NCI-H524 (cell line): ENCODE measurements around the gene ARID1B.
"Not testable (repeated sequence)": the region's sequence is repeated elsewhere in the genome, so short reads cannot be mapped to it uniquely, and the experiment has no call there.

Experiments used
- DNase-seq, 2 experiments: peaks; one replicate each; lab custom pipeline; 2025; lab: John Stamatoyannopoulos, UW

ARID1B gene

DNA sequence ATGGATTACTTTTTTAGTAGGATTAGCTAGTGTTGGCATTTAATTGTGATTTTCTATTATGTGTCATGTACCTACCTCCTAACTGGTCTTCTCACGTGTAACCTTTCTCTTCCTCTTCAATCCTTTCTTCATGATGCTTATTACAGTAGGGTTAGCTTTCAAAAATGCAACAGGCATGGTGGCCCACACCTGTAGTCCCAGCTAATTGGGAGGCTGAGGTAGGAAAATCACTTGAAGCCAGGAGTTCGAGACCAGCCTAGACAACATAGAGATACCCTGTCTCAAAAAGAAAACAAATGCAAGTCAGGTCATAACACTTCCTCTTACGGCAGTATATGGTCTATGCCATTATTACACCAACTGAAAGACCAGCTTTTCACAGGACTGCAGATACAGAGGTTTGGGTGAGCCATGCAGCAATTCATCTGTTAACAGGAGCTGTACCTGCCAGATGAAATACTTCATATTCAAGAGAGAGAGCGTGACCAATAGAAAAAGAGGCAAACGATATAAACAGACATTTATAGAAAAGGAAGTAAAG lies 351.1 kb downstream of the ARID1B start:
- no peak for DNase-seq

DNA sequence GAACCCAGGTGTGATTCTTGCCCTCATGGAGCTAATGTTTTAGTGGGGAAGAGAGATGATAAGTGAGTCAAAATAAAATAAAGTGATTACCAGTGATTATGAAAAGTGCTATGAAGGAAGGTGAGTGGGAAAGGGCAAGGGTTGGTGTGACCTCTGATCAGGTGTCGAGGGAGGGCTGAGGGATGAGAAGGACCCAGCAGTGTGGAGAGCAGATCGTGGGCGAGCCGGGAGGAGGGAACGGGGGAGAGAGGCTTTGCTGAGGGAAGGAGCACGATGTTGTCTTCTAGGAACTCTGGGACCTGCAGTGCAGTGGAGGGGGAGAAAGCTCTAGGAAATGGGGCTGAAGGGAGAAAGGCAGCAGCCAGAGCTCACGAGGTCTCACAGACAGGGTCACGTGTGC lies 354.1 kb downstream of the ARID1B start:
- no peak for DNase-seq

DNA sequence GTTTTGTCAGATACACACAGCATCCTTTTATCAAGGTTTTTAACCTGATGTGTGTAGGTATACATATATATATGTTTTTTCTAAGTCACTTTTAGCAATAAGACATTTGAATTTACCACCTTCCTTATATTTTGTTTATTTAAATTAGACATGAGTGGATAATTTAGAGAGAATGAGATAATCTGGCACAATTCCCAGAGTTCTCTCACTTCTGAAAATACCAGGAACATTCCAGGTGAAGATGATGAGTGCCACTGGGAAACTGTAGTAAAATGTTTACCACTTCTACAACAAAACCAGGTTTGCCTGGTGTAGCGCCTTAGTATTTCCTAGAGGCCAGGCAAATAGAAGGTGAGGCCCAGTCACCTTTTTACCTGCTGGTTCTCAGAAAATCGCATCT lies 356.7 kb downstream of the ARID1B start:
- no peak for DNase-seq

DNA sequence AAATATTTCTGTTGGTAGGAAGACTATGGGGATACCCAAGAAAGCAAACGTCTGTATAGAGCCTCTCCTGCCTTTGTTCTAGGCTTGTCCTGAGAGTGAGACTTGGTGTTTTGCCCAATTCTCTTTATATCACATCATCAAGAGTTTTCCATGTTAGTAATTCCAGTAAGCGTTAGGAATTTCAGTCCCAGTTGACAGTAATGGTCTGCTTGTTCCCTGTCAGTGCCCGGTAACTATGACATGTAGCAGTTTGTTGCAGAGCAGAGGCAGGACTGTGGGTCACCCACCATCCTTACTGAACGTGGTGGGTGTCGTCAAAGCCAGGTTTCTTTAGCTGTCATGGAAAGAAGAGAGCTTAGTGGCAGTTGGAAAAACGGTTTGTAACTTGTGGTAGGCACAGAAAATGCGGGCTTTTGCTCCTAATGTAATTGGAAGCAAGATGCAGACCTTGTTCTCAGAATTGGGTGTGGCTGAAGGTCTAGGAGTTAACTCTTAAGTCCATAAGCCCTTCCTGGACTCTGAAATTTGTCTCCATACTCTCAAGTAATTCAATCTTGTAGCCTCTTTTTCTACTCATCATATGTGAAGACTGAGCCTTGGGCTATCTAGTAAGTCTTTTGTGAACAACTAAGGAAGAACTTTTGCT lies 357.3 kb downstream of the ARID1B start:
- DNase-seq, result no peak

DNA sequence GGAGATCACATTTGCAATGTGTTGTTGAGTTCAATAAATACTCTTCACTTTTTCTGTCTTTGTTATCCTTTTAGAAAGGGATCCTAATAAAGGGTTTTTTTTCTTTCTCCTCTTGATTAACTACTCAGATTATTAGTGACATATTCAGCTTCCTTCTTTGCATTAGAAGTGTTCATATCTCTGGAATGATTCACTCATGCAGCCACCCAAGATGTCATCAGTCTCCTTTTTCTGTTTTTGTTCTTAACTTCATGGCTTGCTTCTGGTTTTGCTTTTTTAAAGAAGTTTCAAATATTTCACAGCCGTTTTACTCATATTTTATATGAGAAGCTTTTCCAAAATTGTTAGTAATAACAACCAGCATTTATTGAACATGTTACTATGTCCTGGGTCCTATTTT lies 358.5 kb downstream of the ARID1B start:
- DNase-seq, result no peak

DNA sequence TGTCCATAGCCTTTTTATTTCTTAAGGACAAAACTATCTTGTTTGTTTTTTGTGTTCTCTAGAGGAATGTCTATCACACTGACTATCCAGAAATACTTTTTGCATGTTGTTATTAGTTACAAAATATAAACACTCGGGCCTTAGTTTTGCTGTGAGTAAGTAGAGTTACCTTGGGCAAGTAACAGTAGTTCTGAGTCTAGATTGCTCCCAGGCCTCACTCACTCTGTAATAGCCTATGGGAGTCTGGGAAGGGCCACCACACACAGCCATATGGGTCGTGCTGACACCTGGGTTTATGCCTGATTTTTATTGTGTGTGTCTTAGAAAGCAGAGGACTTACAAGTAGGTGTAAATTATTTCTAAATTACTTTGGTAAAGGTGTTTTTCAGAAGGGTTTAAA lies 360.3 kb downstream of the ARID1B start:
- no peak for DNase-seq

DNA sequence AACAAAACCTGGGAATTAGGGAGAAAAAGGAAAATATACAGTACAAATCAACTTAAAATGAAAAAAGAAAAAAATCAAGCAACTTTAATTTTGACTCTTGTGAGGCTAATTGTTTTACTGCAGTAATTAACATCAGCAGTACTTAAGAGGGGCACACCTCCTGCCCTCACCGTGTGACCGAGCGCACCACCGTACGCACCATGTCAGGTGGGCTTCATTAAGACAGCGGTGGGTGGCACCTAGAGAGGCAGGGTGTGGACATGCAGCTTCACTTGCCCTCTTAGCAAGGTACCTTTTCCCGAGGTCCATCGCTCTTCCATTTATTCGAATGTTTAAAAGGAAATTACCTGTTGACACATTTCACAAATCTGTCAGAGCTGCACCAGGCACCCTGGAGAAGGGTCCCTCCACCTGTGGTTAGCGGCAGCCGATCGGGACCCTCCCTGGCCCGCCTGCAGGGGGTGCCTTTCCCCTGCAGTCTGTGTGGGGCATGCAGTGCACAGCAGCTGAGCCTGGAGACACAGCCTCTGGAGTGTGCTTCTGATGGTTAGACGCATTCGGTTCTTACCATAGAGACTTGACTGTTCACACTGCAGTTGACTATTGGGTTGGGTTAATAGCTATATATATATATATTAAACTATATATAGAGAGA lies 362.0 kb downstream of the ARID1B start:
- DNase-seq, result peak in 1 of 2 experiments; percentile 35

DNA sequence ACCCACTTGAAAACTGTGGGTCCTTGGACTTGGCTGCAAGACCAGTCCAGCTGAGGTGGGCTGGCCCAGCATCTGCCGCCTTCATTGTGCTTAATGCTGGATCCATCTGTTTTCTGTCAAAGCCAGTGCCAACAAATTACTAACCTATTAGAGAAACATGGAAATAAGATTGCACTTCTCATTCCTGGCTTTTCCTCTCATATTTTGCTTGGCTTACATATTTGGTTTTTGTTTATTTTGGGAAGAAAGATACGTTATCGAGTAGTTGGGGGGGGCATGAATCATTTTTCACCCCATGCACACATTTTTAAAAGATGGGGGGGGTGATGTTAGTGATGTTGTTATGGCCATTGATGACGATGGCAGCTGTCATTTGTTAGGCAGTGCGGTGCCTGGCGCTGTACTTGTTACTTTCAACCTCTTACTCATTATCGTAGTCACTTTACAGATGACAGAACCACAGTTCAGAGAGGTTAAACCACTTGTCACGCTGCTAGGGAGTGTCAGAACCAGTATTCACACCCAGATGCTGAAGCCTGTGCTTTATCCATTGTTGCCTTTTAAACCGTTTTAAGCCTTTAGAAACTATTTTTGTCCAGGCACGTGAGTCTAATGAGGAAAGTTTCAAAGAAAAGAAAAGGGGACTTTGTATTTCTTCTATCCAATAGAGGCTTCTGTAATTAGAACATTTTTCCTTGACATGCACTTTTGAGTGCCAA lies 366.2 kb downstream of the ARID1B start:
- peak; percentile 81 to 88 for DNase-seq

DNA sequence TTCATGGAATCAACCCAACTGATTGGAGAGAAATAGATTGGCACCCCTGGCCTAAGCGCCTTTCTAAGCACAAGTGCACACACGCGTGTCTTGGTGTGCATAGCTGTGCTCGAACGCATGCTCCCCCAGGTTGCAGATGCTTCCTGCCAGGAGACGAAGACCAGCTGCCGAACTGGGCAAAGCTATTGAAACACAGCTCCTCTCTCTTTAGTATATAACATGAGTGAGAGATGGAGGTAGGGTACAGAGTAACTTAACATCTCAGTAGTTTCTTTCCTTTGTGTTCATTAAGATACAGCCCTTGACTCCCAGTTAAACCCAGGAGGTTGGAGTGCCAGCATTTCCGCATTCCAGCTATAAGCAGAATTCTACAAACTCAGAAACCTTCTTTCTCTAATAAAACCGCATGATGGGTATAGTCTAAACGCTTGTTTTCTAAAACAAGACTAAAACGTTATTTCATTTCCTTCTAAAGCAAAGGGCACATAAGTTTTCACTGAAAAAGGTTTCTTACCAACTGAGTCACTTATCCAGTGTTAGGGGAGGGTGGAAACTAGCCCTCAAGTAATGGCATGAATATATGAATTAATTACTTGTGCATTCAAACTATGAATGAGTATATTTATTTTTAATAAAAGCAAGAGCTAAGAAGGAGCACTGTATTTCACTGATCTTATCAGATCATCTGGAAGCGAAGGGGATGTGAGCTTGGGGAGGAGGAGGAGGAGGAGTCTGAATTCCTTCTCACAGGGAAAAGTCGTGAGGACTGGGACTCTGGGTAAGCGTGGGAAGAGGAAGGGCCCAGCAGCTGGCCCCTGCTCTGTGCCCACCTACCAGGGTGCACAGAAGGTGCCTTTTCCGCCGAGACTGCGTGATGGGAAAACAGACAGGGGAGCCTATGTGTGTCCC lies 367.0 kb downstream of the ARID1B start:
- DNase-seq, result no peak

DNA sequence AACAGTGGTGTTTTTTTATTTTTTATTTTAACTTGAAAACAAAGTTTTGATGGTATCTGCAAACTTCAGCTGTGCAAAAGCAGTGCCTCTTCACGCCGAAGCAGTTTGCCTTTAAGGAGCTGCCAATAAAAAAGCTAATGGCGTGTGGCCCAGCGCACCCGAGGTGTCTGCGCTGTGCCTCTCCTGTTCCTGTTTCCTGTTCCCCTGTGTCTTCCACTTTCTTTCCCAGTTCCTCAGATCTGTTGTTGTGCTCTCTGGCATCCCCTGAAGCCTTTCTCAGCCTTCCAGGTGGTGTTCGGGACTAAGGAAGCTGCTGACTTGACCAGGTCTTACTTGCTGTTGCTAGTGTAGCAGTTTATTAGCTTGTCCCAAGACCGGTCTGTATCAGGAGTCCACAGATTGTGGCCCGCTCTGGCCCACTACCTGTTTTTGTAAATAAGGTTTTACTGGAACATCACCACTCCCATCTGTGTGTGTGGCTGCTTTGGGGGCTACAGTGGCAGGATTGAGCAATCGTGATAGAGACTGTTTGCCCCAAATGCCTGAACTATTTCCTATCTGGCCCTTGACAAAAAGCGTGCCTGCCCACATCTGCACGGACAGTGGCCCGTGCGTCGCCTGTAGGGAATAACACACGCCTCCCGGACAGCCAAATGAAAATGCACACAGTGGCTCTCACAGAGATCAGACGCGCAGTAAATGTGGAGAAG lies 367.8 kb downstream of the ARID1B start:
- DNase-seq, result no peak

DNA sequence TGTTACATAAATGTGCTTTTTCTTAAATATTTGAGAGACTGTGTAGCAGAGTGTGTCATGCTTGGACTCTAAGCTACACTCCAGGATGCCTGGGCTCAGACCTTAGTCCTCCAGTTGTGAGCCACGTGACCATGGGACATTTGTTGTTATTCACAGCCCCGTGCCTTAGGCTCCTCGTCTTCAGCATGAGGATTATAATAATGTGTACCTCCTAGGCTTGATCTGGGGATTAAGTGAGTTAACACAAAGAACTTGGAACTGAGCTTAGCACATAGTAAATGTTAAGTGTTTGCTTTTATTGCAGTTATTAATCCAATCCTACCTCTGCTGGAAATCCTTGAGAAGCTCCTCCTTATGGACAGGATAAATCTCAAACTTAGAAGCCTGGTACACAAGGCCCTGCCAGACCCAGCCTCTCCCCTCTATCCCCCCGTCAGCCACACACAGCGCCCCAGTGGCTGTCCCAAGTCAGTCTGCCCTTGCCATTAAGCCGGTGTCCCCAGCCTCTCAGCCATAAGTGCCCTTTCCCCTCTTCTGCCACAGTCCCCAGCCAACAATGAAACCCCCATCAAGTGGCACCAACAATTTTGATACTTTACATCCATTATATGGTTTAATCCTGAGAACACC lies 368.6 kb downstream of the ARID1B start:
- peak; percentile 95 to 99 for DNase-seq

DNA sequence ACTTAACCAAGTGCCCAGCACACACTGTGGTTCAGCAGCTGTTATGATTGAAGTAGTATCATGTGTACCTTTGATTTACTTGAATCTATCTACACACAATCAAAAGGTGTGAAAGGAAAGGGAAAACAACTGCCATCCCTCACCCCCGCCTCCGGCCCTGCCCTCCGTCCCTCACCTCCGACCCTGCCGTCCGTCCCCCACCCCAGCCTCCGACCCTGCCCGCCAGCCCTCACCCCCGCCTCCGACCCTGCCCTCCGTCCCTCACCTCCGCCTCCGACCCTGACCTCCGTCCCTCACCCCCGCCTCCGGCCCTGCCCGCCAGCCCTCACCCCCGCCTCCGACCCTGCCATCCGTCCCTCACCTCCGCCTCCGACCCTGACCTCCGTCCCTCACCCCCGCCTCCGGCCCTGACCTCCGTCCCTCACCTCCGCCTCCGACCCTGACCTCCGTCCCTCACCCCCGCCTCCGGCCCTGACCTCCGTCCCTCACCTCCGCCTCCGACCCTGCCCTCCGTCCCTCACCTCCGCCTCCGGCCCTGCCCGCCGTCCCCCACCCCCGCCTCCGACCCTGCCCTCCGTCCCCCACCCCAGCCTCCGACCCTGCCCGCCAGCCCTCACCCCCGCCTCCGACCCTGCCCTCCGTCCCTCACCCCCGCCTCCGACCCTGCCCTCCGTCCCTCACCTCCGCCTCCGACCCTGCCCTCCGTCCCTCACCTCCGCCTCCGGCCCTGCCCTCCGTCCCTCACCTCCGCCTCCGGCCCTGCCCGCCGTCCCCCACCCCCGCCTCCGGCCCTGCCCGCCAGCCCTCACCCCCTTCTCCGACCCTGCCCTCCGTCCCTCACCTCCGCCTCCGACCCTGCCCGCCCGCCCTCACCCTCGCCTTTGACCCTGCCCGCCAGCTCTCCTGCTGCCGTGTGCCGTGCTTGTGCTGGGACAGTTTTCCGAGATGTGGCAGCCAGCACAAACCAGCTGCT lies 370.2 kb downstream of the ARID1B start:
- not testable (repeated sequence) for DNase-seq

DNA sequence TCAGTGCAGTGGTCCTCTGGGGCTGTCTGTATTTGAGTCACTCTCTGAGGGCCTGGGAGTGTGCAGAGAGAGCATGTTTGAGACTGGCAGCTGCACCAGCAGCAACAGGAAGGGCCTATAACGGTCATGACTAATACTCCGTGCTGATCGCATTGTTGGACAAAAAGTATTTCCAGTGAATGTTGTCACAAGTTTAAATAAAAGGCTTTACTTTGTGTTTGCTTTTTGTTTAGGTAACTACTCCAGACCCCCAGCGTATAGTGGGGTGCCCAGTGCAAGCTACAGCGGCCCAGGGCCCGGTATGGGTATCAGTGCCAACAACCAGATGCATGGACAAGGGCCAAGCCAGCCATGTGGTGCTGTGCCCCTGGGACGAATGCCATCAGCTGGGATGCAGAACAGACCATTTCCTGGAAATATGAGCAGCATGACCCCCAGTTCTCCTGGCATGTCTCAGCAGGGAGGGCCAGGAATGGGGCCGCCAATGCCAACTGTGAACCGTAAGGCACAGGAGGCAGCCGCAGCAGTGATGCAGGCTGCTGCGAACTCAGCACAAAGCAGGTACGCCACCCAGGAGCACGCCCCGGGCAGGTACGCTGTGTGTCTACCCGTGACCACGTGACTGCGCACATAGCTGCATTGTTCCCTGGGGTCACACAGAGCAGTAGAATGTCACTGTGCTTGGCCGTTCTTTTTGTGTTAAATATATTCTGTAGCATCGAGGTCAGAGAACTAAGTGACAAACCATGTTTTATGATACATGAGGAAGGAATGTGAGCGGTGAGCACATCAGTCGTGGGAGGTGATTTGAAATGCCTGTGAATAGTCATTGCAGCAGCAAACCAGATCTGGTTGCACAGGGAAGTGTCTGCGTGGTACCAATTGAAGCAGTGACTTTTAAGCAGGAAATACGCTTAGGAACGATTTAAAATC lies 371.5 kb downstream of the ARID1B start:
- no peak for DNase-seq

DNA sequence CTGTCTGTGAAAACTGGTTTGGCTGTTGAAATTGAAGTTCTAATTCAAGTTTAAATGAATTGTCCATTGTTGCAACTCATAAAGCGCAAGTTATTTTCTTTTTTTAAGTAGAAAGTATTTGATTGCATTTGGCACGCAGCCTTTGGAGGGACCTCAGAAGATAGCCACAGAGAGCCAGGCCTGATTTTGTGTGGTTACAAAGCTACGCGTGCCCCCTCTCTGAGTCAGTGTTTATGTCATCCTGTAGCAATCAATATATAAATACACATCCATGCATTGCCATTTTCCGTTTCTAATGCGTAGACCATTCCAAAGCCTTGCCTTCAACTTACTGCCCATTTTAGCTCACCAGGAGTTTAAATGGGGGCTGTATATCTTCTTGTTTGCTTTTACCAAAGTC lies 372.9 kb downstream of the ARID1B start:
- DNase-seq, result no peak

DNA sequence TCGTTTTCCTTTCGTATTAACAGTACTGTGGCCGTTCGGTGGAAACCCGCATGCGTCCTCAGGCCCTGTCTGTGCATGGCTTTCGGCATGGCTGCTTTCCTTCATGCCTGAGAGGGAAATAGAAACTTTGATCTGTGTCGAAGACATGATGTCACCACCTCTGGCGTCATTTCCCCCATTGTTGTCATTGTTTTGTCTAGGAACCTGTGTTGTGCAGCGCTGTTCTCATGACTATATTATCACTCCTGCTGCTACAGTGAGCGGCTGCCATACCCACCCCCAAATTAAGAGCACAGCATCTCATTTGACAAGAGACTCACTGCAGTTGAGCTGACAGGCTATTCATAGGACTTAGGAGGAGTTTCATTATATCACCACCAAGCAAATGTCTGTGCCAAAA lies 373.9 kb downstream of the ARID1B start:
- no peak for DNase-seq

DNA sequence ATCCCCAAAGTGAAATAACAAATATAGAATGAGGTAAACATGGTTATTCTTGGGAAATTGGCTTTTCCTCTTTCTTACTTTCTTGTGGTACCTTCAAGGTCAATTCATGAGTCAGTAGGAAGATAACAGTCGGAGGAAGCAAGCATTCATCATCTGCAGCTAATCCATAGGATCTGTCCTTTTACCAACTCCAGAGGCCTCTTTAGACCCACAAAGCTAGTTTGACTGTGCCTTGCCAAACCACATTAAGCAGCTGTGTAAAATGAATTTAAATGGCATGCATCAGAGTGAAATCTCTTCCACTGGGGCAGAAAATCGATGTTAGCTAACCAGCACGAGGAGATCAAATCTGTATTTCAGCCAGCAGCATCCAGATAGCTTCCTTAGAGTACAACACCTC lies 374.8 kb downstream of the ARID1B start:
- no peak for DNase-seq

DNA sequence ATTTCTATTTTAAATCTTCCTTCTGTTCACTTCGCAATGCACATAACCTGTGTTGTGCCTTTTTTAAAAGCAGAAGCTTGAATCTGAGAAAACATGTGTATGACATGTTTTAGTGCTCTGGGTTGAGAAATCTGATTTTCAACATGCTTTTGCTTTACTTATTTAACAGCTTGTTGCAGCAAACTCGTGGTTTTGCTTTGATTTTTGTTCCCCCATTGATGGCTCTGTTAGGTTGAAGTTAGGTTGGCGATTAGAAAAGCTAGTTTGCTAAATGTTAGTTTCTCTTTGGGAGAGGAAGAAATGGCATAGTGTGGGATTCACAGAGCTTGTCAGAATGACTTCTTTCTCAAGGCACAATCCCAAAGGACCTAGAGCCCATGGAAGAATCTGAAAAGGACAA lies 375.4 kb downstream of the ARID1B start:
- no peak for DNase-seq

DNA sequence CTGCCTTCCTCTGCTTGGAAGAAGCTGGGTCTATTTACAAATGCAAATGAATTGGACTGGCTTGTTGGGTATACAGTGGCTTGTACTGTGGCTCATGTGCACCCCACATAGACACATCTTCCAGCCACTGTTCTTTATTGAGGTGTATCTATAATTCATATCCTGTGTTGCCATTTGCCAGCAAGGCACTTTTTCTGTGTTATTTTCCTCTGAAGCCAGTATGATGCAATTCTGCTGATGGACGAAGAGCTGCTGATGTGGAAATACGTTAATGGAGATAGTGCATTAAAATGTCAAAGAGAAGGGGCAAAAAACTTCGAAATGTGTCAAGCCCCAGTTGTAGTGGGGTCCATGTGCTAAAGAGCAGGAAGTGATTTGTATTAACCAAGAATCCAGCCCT lies 378.6 kb downstream of the ARID1B start:
- DNase-seq, result no peak

DNA sequence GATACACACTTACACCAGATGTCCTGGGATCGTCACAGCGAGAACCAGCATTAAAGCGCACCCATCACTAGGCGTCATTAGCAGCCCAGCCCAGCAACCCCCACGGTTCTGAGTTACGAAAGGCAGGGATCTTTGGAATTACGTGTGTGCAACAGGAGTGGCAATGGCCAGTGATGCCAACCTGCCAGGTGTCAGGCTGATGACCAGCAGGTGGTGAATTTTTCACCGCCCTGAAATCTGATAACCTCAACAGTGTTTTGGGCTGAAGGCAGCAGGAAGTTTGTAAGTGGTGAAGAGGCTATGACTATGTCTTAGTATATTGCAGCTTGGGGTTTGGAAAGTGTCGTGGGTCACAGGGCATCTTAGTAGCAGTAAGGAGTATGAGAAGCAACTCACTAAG lies 380.1 kb downstream of the ARID1B start:
- peak in 1 of 2 experiments; percentile 41 for DNase-seq
